ENCODE data around the gene CNTN4. TPM values are rescaled to one million over a fixed set of nuclear protein-coding genes. Genes with fewer than 3 reads are reported as not detected.

Gene CNTN4
- total RNA-seq, 1 donor from 2014 or later: 16.1 TPM

GRCh38 chr3:2568156-2568555 is 469.5 kb downstream of the CNTN4 start:
- Mint-ChIP-seq H3K27ac (no peak overlapping the region), H3K4me3 (ENCODE audit: low read depth) (no peak overlapping the region), H3K4me1 (ENCODE audit: low read depth) (peaks cover 16% of the 10 kb centered on the region), H3K27me3 (no peaks in the 10 kb centered on the region), H3K36me3 (ENCODE audit: insufficient read depth) (peaks cover 1% of the 10 kb centered on the region), H3K9me3 (ENCODE audit: low read depth) (no peaks in the 10 kb centered on the region)
- no peak for DNase-seq (ENCODE audit: low spot score, unreplicated experiment)
- no peak for TF ChIP-seq CTCF (IDR thresholded peaks at IDR 0.05; ENCODE audit: unreplicated experiment)

GRCh38 chr3:2568929-2569328 is 470.3 kb downstream of the CNTN4 start:
- Mint-ChIP-seq H3K4me3 (ENCODE audit: low read depth) (no peak overlapping the region), H3K4me1 (ENCODE audit: low read depth) (peaks cover 19% of the 10 kb centered on the region), H3K27me3 (no peaks in the 10 kb centered on the region), H3K9me3 (ENCODE audit: low read depth) (no peaks in the 10 kb centered on the region), H3K36me3 (ENCODE audit: insufficient read depth) (peaks cover 1% of the 10 kb centered on the region), H3K27ac (peak overlapping the region; percentile 29)
- DNase-seq (ENCODE audit: low spot score, unreplicated experiment): no peak
- TF ChIP-seq CTCF (IDR thresholded peaks at IDR 0.05; ENCODE audit: unreplicated experiment): no peak

GRCh38 chr3:2577571-2577970 is 478.9 kb downstream of the CNTN4 start:
- TF ChIP-seq CTCF (IDR thresholded peaks at IDR 0.05; ENCODE audit: unreplicated experiment): no peak
- Mint-ChIP-seq H3K4me1 (ENCODE audit: low read depth) (peaks cover 4% of the 10 kb centered on the region), H3K27ac (no peak overlapping the region), H3K27me3 (no peaks in the 10 kb centered on the region), H3K4me3 (ENCODE audit: low read depth) (no peak overlapping the region), H3K36me3 (ENCODE audit: insufficient read depth) (no peaks in the 10 kb centered on the region), H3K9me3 (ENCODE audit: low read depth) (no peaks in the 10 kb centered on the region)
- DNase-seq (ENCODE audit: low spot score, unreplicated experiment): no peak

GRCh38 chr3:2578560-2578959 is 479.9 kb downstream of the CNTN4 start:
- DNase-seq (ENCODE audit: low spot score, unreplicated experiment): no peak
- Mint-ChIP-seq H3K27me3 (no peaks in the 10 kb centered on the region), H3K9me3 (ENCODE audit: low read depth) (no peaks in the 10 kb centered on the region), H3K4me1 (ENCODE audit: low read depth) (no peaks in the 10 kb centered on the region), H3K36me3 (ENCODE audit: insufficient read depth) (no peaks in the 10 kb centered on the region), H3K4me3 (ENCODE audit: low read depth) (no peak overlapping the region), H3K27ac (no peak overlapping the region)
- TF ChIP-seq CTCF (IDR thresholded peaks at IDR 0.05; ENCODE audit: unreplicated experiment): no peak

DNA sequence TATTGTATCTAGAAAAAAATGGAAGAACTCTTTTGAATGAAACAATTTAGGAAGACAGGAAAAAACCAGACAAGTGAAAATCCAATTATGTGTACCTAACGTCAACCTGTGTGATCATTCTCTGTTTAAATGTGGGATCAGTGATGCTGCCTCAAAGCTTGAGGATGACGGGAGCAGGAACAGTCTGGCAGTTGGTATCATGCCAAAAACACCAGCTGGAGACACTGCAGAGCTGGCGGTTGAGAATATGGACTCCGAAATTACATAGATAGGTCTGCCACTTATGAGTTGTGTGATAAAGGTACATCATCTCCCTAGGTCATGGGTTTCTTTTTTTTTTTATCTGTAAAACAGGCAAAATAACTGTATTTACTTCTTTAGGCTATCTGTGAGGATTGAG is 480.5 kb downstream of the CNTN4 start:
- no peaks in the 10 kb centered on the region for H3K36me3 Mint-ChIP-seq (ENCODE audit: insufficient read depth)
- no peak for TF ChIP-seq CTCF (IDR thresholded peaks at IDR 0.05; ENCODE audit: unreplicated experiment)
- no peak overlapping the region for H3K4me3 Mint-ChIP-seq (ENCODE audit: low read depth)
- no peak overlapping the region for H3K27ac Mint-ChIP-seq
- H3K9me3 Mint-ChIP-seq (ENCODE audit: low read depth): no peaks in the 10 kb centered on the region
- H3K4me1 Mint-ChIP-seq (ENCODE audit: low read depth): no peaks in the 10 kb centered on the region
- DNase-seq (ENCODE audit: low spot score, unreplicated experiment): no peak
- no peaks in the 10 kb centered on the region for H3K27me3 Mint-ChIP-seq

Data from progenitor cell of endocrine pancreas (in vitro differentiated cells).